GM18861 (cell line): ENCODE data around the gene VANGL1.

Experiments used
- ATAC-seq: cut with Tn5 transposase; IDR thresholded peaks from one replicate; pipeline ENCODE4 v1.9.1; 2021; ENCODE audit not compliant: unreplicated experiment

VANGL1 gene

DNA sequence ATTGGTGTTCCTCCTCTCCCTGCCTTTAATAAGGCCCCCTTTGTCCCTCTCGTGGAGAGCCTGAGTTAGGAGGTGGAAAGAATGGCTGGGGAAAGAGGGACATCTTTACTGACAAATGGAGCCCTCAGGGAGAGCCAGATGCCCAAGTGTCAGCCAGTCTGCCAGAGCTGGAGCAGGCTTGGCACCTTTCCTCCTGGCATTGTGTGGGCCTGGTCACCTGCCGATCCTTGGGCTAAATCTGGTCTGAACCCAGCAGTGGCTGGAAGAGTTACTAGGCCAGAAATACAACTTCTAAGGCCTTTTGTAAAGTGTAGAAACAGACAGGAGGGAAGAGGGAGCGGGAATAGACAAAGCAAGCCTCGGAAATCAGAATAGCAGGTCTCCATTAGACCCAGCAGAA lies 24.9 kb downstream of the VANGL1 start:
- no peak for ATAC-seq

- ATAC-seq, result no peak
These were observed 26.8 kb downstream of the VANGL1 start for GRCh38 chr1:115668579-115668978.

DNA sequence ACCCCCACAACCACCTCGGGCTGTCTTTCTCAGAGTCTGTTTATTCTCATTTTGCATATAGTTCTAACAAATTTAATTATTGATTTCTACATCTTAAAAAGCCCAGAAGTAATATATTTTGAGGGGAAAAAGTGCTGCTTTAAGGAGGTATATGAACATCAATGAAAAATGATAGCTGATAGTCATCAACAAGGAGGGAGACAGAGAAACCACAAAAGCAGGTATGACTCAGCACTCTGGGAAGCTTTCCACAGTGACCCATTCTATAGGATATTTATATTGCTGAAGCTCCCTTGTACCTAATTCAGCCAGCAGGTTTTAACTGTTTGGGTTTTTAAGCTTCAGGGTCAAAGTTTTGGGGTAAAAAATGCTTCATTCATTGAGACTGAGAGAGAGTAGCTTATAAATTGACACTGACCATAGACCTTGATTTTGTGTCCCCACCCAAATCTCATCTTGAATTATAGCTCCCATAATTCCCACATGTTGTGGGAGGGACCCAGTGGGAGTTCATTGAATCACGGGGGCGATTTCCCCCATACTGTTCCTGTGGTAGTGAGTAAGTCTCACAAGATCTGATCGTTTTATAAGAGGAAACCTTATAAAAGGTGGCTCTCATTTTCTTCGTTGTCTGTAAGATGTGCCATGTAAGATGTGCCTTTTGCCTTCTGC lies 27.4 kb downstream of the VANGL1 start:
- no peak for ATAC-seq

DNA sequence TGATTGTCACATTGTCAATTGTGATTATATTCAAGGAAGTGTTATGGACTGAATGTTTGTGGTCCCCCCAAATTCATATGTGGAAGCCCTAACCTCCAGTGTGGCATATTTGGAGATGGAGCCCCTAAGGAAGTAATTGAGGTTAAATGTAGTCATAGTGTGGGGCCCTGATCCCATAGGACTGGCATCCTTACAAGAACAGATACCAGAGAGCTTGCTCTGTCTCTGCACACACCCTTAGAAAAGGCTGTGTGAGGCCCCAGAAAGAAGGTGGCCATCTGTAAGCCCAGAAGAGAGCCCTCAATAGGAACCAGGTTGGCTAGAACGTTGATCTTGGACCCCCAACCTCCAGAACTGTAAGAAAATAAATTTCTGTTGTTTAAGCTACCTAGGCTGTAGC lies 28.1 kb downstream of the VANGL1 start:
- no peak for ATAC-seq

DNA sequence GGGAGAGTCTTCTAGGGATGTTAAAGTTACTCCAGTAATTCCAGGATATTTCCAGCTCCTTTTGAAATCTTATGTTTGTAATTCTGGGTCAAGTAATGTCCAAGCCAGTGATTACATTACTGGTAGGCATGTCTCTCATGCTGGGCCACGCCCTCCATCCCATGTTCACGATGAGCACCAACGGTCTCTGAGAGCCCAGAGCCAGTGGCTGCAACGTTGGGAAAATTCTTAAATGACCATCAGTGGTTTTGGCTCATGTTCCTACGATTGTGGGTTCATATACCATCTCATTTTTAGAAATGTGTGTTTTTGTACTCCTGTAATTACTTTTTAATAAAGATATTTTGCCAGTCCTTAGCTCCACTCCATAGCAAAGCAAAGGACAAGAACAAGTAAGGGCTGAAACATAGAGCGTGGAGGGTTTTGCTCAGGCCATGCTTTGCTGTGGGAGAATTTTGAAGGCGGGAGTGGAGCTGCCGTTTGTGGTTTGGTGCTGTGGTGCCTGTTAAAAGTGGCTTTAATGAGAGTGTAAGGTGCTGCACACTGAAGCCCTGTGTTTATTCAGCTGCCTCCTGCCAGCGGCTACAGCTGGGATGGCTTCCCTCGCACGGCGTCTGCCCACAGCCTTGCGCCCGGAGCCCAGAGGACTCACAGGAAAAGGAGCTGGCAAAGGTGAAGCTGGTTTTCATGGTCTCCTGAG lies 28.9 kb downstream of the VANGL1 start:
- ATAC-seq, result no peak

GRCh38 chr1:115671176-115671934 lies 29.6 kb downstream of the VANGL1 start:
- no peak for ATAC-seq

DNA sequence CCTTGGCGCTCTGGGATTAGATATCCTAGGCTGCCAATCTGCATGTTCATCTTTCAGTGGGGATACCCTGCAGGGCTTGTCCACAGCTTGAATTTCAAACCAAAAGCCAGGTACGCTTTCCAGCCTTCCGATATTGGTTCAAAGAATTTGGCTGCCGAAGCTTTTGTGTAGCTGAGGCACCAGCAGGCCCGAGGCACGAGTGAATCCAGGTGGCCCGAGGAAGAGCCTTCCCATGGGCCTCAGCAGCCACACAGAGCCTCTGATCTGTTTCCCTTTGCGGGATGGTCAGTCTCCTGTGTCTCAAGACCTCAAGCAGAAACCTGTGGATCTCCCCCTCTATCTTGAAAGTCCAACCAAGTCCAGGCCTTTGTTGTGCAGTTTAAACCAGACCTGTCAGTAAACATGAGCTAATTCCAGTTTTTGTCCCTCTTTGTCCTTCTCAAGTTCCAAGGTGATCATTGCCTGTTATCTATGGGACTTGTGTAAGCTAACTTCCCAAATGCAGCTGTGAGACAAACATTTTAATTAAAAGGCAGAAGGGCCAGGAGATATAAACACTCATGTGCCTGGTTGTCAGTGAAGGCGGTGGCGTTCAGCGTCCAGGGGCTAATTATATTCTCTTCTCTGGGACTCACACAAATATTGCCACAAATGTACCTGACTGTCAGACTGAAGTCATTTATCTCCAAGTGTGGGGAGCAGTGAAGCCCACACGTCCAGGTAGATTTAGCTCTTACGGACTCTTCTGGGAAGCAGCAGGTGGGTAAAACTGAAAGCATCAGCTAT lies 30.6 kb downstream of the VANGL1 start:
- ATAC-seq, result no peak

- ATAC-seq, result peak; percentile 15
These were observed 34.9 kb downstream of the VANGL1 start for GRCh38 chr1:115676498-115677181.

DNA sequence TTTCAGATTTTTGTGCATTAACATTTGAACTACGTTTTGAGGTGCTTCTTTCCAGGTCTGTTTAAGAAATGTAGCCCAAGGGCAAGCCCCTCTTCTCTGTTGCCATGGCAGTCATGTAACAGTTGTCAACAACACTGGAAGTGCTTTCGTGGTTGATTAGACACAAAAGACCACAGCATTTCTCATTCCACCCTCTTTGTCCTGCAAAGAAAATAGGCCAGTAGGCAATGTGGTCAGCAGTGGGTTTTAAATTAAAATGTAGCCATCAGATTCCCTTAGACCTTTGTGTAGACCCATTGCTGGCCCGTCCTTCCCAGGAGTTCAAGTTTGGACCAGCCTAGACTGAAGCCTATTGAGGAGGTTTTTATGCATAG lies 35.4 kb downstream of the VANGL1 start:
- ATAC-seq, result peak; percentile 53

- ATAC-seq, result no peak
These were observed 35.8 kb downstream of the VANGL1 start for GRCh38 chr1:115677565-115677964.

DNA sequence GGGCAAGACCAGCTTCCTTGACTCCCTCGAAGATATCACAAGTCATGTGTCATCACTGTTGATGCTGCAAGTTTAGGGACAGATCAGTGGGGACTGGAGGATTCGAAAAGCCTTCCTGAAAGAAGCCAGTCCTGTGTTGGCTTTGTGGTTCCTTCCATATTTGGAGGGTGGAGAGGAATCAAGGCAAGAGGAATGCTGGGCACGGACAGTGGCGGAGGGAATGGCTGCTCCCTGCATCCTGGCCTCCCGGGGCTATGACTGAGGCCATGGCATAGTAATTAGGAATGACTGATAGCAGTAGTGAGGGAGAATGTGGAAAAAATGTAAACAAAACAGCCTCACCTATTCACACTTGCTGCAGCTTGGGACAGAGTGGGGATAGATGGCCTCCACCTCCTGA lies 36.4 kb downstream of the VANGL1 start:
- no peak for ATAC-seq

GRCh38 chr1:115679141-115679611 lies 37.4 kb downstream of the VANGL1 start:
- ATAC-seq, result no peak

DNA sequence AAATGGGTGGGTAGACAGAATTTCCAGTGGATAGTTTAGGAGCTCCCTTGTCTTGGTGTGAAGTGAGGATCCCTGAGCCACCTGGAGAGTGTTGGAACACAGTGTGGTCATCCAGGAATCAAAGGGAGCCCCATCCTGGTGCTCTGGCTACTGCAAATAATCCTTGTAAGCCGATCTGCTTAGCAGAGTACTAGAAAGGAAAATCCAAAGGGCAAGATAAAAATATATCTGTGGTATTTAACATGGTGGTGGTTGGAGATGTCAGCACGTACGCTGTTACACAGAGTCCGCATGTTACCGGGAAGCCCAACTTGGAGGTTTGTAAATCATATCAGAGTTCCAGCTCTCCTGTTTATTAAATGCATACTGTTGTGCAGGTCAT lies 39.0 kb downstream of the VANGL1 start:
- no peak for ATAC-seq

DNA sequence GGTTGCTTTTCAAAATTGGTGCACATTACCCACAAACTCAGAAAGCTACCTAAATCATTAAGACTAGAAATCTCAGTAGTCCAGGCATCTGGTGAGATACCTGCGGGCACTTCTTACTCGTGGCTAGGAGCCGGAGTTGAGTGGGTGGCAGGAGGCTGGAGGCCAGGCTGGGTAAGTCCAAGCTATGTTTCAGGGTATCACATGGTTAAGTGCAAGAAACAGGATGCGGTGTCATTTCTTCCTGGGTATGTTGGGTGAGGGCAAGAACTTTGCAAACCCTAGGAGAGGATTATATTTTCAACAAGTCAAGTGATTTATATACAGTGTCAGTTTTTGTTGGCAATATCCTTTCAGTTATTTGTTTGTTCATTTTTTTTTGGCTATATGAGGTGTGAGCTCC lies 41.0 kb downstream of the VANGL1 start:
- no peak for ATAC-seq

- ATAC-seq, result no peak
These were observed 43.4 kb downstream of the VANGL1 start for GRCh38 chr1:115685029-115685705.

DNA sequence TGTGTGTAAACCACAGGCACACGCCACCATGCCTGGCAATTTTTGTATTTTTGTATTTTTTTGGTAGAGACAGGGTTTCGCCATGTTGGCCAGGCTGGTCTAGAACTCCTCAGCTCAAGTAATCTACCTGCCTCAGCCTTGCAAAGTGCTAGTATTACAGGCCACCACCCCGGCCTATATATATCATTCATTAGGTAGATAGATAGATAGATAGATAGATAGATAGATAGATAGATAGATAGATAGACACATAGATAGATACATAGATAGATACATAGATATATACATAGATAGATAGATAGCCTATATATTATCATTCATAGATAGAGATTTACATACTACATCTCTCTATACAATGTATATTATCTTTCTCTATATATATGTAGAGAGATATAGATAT lies 46.0 kb downstream of the VANGL1 start:
- ATAC-seq, result no peak

GRCh38 chr1:115690972-115691371 lies 49.2 kb downstream of the VANGL1 start:
- ATAC-seq, result no peak

- no peak for ATAC-seq
These were observed 50.5 kb downstream of the VANGL1 start for GRCh38 chr1:115692224-115692623.

DNA sequence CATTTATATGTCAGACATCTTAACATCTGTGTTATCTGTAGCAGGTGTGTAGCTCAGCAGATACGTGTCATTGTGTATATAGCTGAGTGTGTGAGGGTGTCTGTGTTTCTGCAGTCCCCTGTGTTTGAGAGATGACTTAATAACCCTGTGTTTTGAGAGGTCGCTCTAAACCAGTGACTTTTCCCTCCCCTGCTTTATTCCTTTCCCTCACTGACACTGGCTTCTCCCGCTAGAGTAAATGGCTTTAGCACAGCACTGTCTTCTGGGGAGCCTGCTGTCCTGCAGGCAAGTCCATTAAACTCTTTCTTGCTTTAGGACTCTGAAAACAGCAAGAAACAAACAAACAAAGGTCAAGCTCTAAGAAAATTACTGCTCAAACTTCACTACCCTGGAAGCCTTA lies 53.0 kb downstream of the VANGL1 start:
- ATAC-seq, result no peak

- no peak for ATAC-seq
These were observed 55.8 kb downstream of the VANGL1 start for GRCh38 chr1:115697619-115698018.
